Endothelial cell of umbilical vein (primary cell): Measurements from ENCODE around the gene SLC15A3. TPM values are rescaled to one million over a fixed set of nuclear protein-coding genes. Genes with fewer than 3 reads are reported as not detected.

Source experiments
- BruUV-seq: library from RNA; stranded (reverse); fragments of 400-500 nt; replicated peaks from 2 replicates; lab custom pipeline; 2021; lab: Mats Ljungman, UMichigan
- CTCF ChIA-PET: fragments of 300-600, 350-600 bp; sonication (Branson Sonifier 250); formaldehyde crosslinking; loops from one replicate; lab custom pipeline; 2021; ENCODE audit warnings: antibody characterized with exemption, inconsistent platforms; lab: Charles Lee
- POLR2A ChIA-PET: fragments of 300-600, 350-600 bp; sonication (Branson Sonifier 250); formaldehyde crosslinking; loops from one replicate; lab custom pipeline; 2021; ENCODE audit warnings: antibody characterized with exemption, inconsistent platforms; lab: Charles Lee
- DNase-seq: peaks from one replicate; pipeline ENCODE4 v3.0.0-alpha.2; 2011; ENCODE audit warnings: low read depth, low spot score
- FAIRE-seq: peaks from 2 replicates; lab custom pipeline; 2011; peaks lifted over from hg19 to GRCh38; lab: Jason Lieb, UNC
- H2AFZ ChIP-seq: 2 replicates; pipeline ENCODE4 v1.6.0; 2012; ENCODE audit warnings: low read depth, low read length, control low read depth, inconsistent platforms
- H3K27ac ChIP-seq: 2 replicates; pipeline ENCODE4 v1.5.1; 2011; ENCODE audit warnings: low read depth, mild to moderate bottlenecking, control low read depth, low read length, moderate library complexity; ENCODE audit not compliant: insufficient read depth
- H3K27me3 ChIP-seq, 2 experiments: 2 replicates each; pipeline versions ENCODE4 v1.6.0 to v1.6.1; 2011; ENCODE audit warnings: low read length in 2 of 2, mixed read lengths in 1 of 2; ENCODE audit not compliant: control insufficient read depth in 2 of 2, insufficient read depth in 2 of 2
- H3K36me3 ChIP-seq, 2 experiments: 2 replicates in 1 of 2; 3 replicates in 1 of 2; pipeline ENCODE4 v1.5.1; 2011; ENCODE audit warnings: low read length in 2 of 2, mild to moderate bottlenecking in 1 of 2, moderate library complexity in 1 of 2; ENCODE audit not compliant: control insufficient read depth in 2 of 2, insufficient read depth in 2 of 2; ENCODE audit errors: extremely low read depth in 1 of 2
- H3K4me1 ChIP-seq: 3 replicates; pipeline ENCODE4 v1.5.1; 2011; ENCODE audit warnings: mild to moderate bottlenecking, low read length; ENCODE audit not compliant: control insufficient read depth, insufficient read depth; ENCODE audit errors: extremely low read depth
- H3K4me2 ChIP-seq: 2 replicates; pipeline ENCODE4 v1.6.1; 2011; ENCODE audit warnings: low read length, control low read depth, mixed read lengths; ENCODE audit not compliant: insufficient read depth
- H3K4me3 ChIP-seq, 3 experiments: fragments of 200-600 bp in 1 of 3; sonication (generic), shearing (Covaris generic) in 1 of 3; replicated peaks in 1 of 3; 2 replicates each; pipeline ENCODE4 v1.5.1; 2011 to 2016; ENCODE audit warnings: control low read depth in 3 of 3, low read length in 3 of 3, mild to moderate bottlenecking in 2 of 3, inconsistent platforms in 1 of 3, low read depth in 1 of 3, moderate library complexity in 1 of 3; ENCODE audit not compliant: insufficient read depth in 1 of 3
- H3K79me2 ChIP-seq: 2 replicates; pipeline ENCODE4 v1.6.0; 2012; ENCODE audit warnings: low read length, inconsistent platforms; ENCODE audit not compliant: control insufficient read depth, insufficient read depth
- H3K9ac ChIP-seq: replicated peaks from 2 replicates; pipeline ENCODE3; 2011; ENCODE audit warnings: low read length, control low read depth; ENCODE audit not compliant: insufficient read depth; ENCODE audit errors: extremely low read depth
- H3K9me1 ChIP-seq: replicated peaks from 3 replicates; pipeline ENCODE4 v1.6.0; 2011; ENCODE audit warnings: mild to moderate bottlenecking, low read length; ENCODE audit not compliant: control insufficient read depth, insufficient read depth; ENCODE audit errors: extremely low read depth
- H3K9me3 ChIP-seq: replicated peaks from 2 replicates; pipeline ENCODE4 v1.5.1; 2012; ENCODE audit warnings: low read length, inconsistent platforms; ENCODE audit not compliant: control insufficient read depth, insufficient read depth
- H4K20me1 ChIP-seq: replicated peaks from 2 replicates; pipeline ENCODE3; 2011; ENCODE audit warnings: mild to moderate bottlenecking, low read length; ENCODE audit not compliant: control insufficient read depth, insufficient read depth; ENCODE audit errors: extremely low read depth
- EZH2 ChIP-seq: IDR thresholded peaks from 2 replicates; pipeline ENCODE4 v1.6.1; 2012; ENCODE audit warnings: borderline replicate concordance, low read depth, mild to moderate bottlenecking, moderate library complexity, low read length, inconsistent platforms; ENCODE audit not compliant: severe bottlenecking
- FOS ChIP-seq: IDR thresholded peaks from 2 replicates; pipeline ENCODE4 v1.6.1; 2011; ENCODE audit warnings: mild to moderate bottlenecking, low read length, moderate library complexity, borderline replicate concordance; ENCODE audit not compliant: insufficient read depth
- GATA2 ChIP-seq: IDR thresholded peaks from 2 replicates; pipeline ENCODE4 v1.7.0; 2011; ENCODE audit warnings: low read depth, mild to moderate bottlenecking, moderate library complexity, mixed read lengths, low read length; ENCODE audit not compliant: insufficient read length, insufficient read depth
- JUN ChIP-seq: IDR thresholded peaks from 2 replicates; pipeline ENCODE4 v1.6.1; 2011; ENCODE audit warnings: borderline replicate concordance, low read depth; ENCODE audit not compliant: insufficient read length, insufficient read depth
- MYC ChIP-seq: IDR thresholded peaks from one replicate; pipeline ENCODE4 v1.6.1; 2011; ENCODE audit warnings: mild to moderate bottlenecking, low read depth, low read length
- POLR2A ChIP-seq: IDR thresholded peaks from 2 replicates; pipeline ENCODE4 v1.6.1; 2012; ENCODE audit warnings: low read depth, mild to moderate bottlenecking, control low read depth, low read length
- POLR2AphosphoS5 ChIP-seq: IDR thresholded peaks from 2 replicates; pipeline ENCODE4 v1.6.1; 2012; ENCODE audit warnings: low read depth, mild to moderate bottlenecking, control low read depth, low read length, moderate library complexity; ENCODE audit not compliant: insufficient read depth
- dilution Hi-C: fragments of 300-500 bp; cut with MboI; formaldehyde crosslinking; loops from one replicate; pipeline ENCODE4 v1.15.0; 2019; ENCODE audit warnings: low sequenced_read_pairs; ENCODE audit not compliant: extremely low pct_ligation_motif_present
- intact Hi-C: fragments of 100-400 bp; cut with micrococcal nuclease; formaldehyde crosslinking; loops from one replicate; pipeline ENCODE4 v1.10.0; 2022
- polyA plus RNA-seq, 4 experiments: library from polyadenylated mRNA; depleted of rRNA in 3 of 4; stranded (reverse) in 3 of 4; unstranded in 1 of 4; fragments of >200 nt; gene quantifications; 2 replicates each; pipeline versions ENCODE4 v1.2.1 to v1.2.3, GENCODE V29; 2011 to 2012; ENCODE audit warnings: missing spikeins in 1 of 4
- total RNA-seq: library from RNA; stranded (reverse); gene quantifications from 2 replicates; pipeline ENCODE4 v1.2.3, GENCODE V29; 2021
- TF ChIP-seq, protein P1 (sequence below): IDR thresholded peaks from 2 replicates; pipeline ENCODE4 v1.6.1; 2011; ENCODE audit not compliant: insufficient read depth, insufficient read length
- TF ChIP-seq, protein P2 (sequence below), 2 donors: IDR thresholded peaks; 1 replicate in 1 of 2; 2 replicates in 1 of 2; pipeline ENCODE4 v1.5.1; 2011; ENCODE audit warnings: low read length in 2 of 2, mild to moderate bottlenecking in 2 of 2, moderate library complexity in 2 of 2, control low read depth in 1 of 2, inconsistent platforms in 1 of 2, low read depth in 1 of 2; ENCODE audit not compliant: insufficient read depth in 1 of 2; ENCODE audit errors: extremely low read depth in 1 of 2

SLC15A3 gene
- total and polyA plus RNA-seq, 2 donors (not counting 3 experiments of a cell fraction or from before 2014, with no cell fraction given): 3.3 to 4.4 TPM

DNA sequence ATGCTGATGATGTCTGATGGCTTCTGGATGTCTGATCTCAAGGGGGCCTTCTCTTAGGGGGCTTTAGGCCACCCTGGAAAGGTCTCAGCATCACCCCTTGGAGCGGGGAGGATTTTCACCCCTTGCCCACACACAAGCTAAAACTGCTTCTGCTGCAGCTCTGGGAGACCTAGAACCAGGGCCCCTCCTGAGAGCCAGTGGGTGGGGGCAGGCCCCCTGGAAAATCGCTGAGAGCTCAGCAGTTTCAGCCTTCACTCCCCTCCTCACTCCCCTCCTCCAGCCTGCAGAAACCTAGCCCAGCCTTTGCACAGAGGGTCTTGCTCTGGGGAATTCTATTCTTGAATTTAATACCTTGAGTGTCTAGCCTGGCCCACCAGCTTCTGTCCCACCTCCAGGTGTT is 36.7 kb upstream of the SLC15A3 start:
- dilution Hi-C loops (no loop called here), intact Hi-C loops (no loop called here)
- FAIRE-seq (no peak), DNase-seq (no peak)
- Histone ChIP-seq H3K4me2 (no peak overlapping the region), H3K27ac (no peak overlapping the region), H3K4me3 (no peak overlapping the region), H3K79me2 (no peaks in the 10 kb centered on the region), H3K9me3 (no peaks in the 10 kb centered on the region), H3K9ac (no peak overlapping the region), H3K9me1 (no peaks in the 10 kb centered on the region), H4K20me1 (no peaks in the 10 kb centered on the region), H3K36me3 (no peaks in the 10 kb centered on the region), H3K27me3 (peaks cover 6 to 14% of the 10 kb centered on the region in 2 experiments), H3K4me1 (no peaks in the 10 kb centered on the region), H2AFZ (no peak overlapping the region)
- no peak for TF ChIP-seq JUN
- no peak for TF ChIP-seq GATA2
- TF ChIP-seq, protein P1, sequence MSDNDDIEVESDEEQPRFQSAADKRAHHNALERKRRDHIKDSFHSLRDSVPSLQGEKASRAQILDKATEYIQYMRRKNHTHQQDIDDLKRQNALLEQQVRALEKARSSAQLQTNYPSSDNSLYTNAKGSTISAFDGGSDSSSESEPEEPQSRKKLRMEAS: no peak
- TF ChIP-seq MYC: no peak
- no peak for TF ChIP-seq POLR2AphosphoS5
- TF ChIP-seq EZH2: no peak
- no peak for TF ChIP-seq POLR2A
- TF ChIP-seq FOS: no peak
- TF ChIP-seq, protein P2, sequence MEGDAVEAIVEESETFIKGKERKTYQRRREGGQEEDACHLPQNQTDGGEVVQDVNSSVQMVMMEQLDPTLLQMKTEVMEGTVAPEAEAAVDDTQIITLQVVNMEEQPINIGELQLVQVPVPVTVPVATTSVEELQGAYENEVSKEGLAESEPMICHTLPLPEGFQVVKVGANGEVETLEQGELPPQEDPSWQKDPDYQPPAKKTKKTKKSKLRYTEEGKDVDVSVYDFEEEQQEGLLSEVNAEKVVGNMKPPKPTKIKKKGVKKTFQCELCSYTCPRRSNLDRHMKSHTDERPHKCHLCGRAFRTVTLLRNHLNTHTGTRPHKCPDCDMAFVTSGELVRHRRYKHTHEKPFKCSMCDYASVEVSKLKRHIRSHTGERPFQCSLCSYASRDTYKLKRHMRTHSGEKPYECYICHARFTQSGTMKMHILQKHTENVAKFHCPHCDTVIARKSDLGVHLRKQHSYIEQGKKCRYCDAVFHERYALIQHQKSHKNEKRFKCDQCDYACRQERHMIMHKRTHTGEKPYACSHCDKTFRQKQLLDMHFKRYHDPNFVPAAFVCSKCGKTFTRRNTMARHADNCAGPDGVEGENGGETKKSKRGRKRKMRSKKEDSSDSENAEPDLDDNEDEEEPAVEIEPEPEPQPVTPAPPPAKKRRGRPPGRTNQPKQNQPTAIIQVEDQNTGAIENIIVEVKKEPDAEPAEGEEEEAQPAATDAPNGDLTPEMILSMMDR (IDR thresholded peaks at IDR 0.05; ENCODE audit: extremely low read depth in 1 of 2, insufficient read depth in 1 of 2, low read depth in 1 of 2, low read length in 2 of 2): no peak
- CTCF ChIA-PET: no interaction called here
- no TSS peak for BruUV-seq
- POLR2A ChIA-PET: no interaction called here
